Activated B cell treated with CpG ODN at 0.5 μM for 24 hours (primary cell): Measurements from ENCODE around the gene XYLT1. TPM values are rescaled to one million over a fixed set of nuclear protein-coding genes. Genes with fewer than 3 reads are reported as not detected.
"Not testable (repeated sequence)": the region's sequence is repeated elsewhere in the genome, so short reads cannot be mapped to it uniquely, and the experiment has no call there.

Source experiments
- ATAC-seq: fragments of 200-7000 bp; cut with Tn5 transposase; one replicate; pipeline ENCODE4 v1.10.0; 2021; ENCODE audit warnings: low read depth, mild to moderate bottlenecking, moderate library complexity
- CTCF ChIA-PET: fragments of 350-600 bp; sonication (Branson Sonifier 250); formaldehyde crosslinking; loops from one replicate; lab custom pipeline; 2021; ENCODE audit warnings: antibody characterized with exemption; lab: Charles Lee
- POLR2A ChIA-PET: fragments of 350-600 bp; sonication (Branson Sonifier 250); formaldehyde crosslinking; loops from one replicate; lab custom pipeline; 2021; ENCODE audit warnings: antibody characterized with exemption; lab: Charles Lee
- DNase-seq: peaks from one replicate; pipeline ENCODE4 v3.0.0; 2022
- H3K27ac Mint-ChIP-seq: one replicate; pipeline ENCODE4 v1.8.0; 2020; ENCODE audit warnings: mixed read lengths
- H3K27me3 Mint-ChIP-seq: one replicate; pipeline ENCODE4 v1.8.0; 2021; ENCODE audit warnings: mixed read lengths
- H3K36me3 Mint-ChIP-seq: one replicate; pipeline ENCODE4 v1.8.0; 2021; ENCODE audit warnings: low read depth, mixed read lengths
- H3K4me1 Mint-ChIP-seq: one replicate; pipeline ENCODE4 v1.8.0; 2021; ENCODE audit warnings: mixed read lengths
- H3K4me3 Mint-ChIP-seq: one replicate; pipeline ENCODE4 v1.8.0; 2020; ENCODE audit warnings: mild to moderate bottlenecking, mixed read lengths
- H3K9me3 Mint-ChIP-seq: one replicate; pipeline ENCODE4 v1.8.0; 2020; ENCODE audit warnings: mixed read lengths
- CTCF ChIP-seq: fragments of 200-600 bp; IDR thresholded peaks from one replicate; pipeline ENCODE4 v1.8.0; 2022; ENCODE audit warnings: antibody characterized with exemption, mild to moderate bottlenecking
- intact Hi-C: fragments of 100-400 bp; cut with micrococcal nuclease; formaldehyde crosslinking; loops from one replicate; pipeline ENCODE4 v1.15.1; 2024
- total RNA-seq: library from RNA; stranded (reverse); gene quantifications from 2 replicates; pipeline ENCODE4 v1.2.3, GENCODE V29; 2022

Gene XYLT1
- total RNA-seq, 1 donor from 2014 or later = 17.0 TPM

GRCh38 chr16:17508303-17508702 lies 37.5 kb upstream of the XYLT1 start:
- Mint-ChIP-seq H3K27me3 (peaks cover 8% of the 10 kb centered on the region), H3K9me3 (peaks cover 10% of the 10 kb centered on the region), H3K4me3 (no peak overlapping the region), H3K27ac (no peak overlapping the region), H3K4me1 (no peaks in the 10 kb centered on the region), H3K36me3 (no peaks in the 10 kb centered on the region)
- intact Hi-C loops = no loop called here
- ChIA-PET CTCF (no interaction called here), POLR2A (no interaction called here)
- DNase-seq (no peak), ATAC-seq (no peak)
- no peak for TF ChIP-seq CTCF

GRCh38 chr16:17507516-17507915 lies 36.8 kb upstream of the XYLT1 start:
- CTCF ChIA-PET, H3K27ac Mint-ChIP-seq, H3K4me1 Mint-ChIP-seq, H3K27me3 Mint-ChIP-seq, ATAC-seq, POLR2A ChIA-PET, intact Hi-C loops, H3K4me3 Mint-ChIP-seq, DNase-seq, H3K36me3 Mint-ChIP-seq, H3K9me3 Mint-ChIP-seq: not testable (repeated sequence)

- DNase-seq, H3K9me3 Mint-ChIP-seq, H3K4me1 Mint-ChIP-seq, H3K4me3 Mint-ChIP-seq, intact Hi-C loops, POLR2A ChIA-PET, H3K27ac Mint-ChIP-seq, ATAC-seq, CTCF ChIA-PET, H3K27me3 Mint-ChIP-seq, H3K36me3 Mint-ChIP-seq: not testable (repeated sequence)
Measured at GRCh38 chr16:17505828-17506227, 35.1 kb upstream of the XYLT1 start.

DNA sequence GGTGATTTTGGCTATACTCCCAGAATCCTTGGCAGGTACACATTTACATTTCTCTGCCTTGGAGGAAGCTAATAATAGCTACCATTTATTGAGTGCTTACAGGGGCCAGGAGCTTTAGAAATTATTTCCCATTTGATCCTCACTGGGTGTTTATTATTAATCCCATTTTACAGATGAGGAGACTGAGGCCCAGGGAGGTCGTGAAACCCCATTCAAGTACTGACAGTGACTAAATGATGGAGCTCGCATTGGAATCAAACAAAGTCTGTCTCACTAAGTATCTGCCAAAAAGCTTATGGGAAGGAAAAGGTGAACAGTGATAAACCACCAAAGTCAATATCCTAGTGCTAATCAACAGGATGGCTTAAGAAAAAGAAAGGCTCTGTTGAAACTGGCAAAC lies 33.3 kb upstream of the XYLT1 start:
- POLR2A ChIA-PET = no interaction called here
- Mint-ChIP-seq H3K27ac (no peak overlapping the region), H3K4me1 (no peaks in the 10 kb centered on the region), H3K4me3 (no peak overlapping the region), H3K27me3 (peaks cover 3% of the 10 kb centered on the region), H3K9me3 (peaks cover 6% of the 10 kb centered on the region), H3K36me3 (no peaks in the 10 kb centered on the region)
- intact Hi-C loops = no loop called here
- no peak for TF ChIP-seq CTCF
- DNase-seq (no peak), ATAC-seq (no peak)
- CTCF ChIA-PET = no interaction called here

GRCh38 chr16:17503331-17503730 lies 32.6 kb upstream of the XYLT1 start:
- no peak for TF ChIP-seq CTCF
- Mint-ChIP-seq H3K4me3 (no peak overlapping the region), H3K4me1 (no peaks in the 10 kb centered on the region), H3K27ac (no peak overlapping the region), H3K36me3 (no peaks in the 10 kb centered on the region), H3K27me3 (peaks cover under 1% of the 10 kb centered on the region), H3K9me3 (peaks cover under 1% of the 10 kb centered on the region)
- ATAC-seq (no peak), DNase-seq (no peak)
- intact Hi-C loops = no loop called here
- POLR2A ChIA-PET = interaction anchor here (0.7 kb wide), 1 partner anchor 257 kb away, joined by 3 read pairs; no protein-coding TSS in a partner anchor
- CTCF ChIA-PET = no interaction called here

DNA sequence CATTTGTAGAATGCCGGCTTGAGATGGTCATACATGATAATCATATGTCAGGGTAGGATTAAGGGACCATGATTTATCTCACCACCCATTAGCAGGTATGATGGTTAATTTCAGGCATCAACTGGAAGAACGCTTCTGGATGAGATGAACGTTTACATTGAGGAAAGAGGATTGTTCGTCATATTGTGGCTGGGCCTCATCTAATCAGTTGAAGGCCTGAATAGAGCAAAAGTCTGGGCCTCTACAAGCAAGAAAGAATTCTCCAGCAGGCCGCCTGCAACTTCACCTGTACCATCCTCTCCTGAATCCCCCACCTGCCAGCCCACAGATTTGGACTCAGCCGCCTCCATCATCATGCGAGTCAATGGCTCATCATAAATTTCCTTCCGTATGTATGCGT lies 30.6 kb upstream of the XYLT1 start:
- DNase-seq (no peak), ATAC-seq (no peak)
- ChIA-PET POLR2A (no interaction called here), CTCF (interaction anchor here (1.3 kb wide), 1 partner anchor 307 kb away, joined by 3 read pairs; no protein-coding TSS in a partner anchor)
- intact Hi-C loops = no loop called here
- peaks cover 3% of the 10 kb centered on the region for H3K27me3 Mint-ChIP-seq
- H3K9me3 Mint-ChIP-seq = no peaks in the 10 kb centered on the region
- no peaks in the 10 kb centered on the region for H3K36me3 Mint-ChIP-seq
- no peak overlapping the region for H3K27ac Mint-ChIP-seq
- H3K4me1 Mint-ChIP-seq = no peaks in the 10 kb centered on the region
- no peak for TF ChIP-seq CTCF
- no peak overlapping the region for H3K4me3 Mint-ChIP-seq
